Inflammatory macrophage (primary cell): ENCODE results near the gene CALD1.

Experiments
- DNase-seq, 2 donors: peaks; one replicate each; pipeline ENCODE4 v3.0.0-alpha.2; 2020 to 2022

CALD1 gene

GRCh38 chr7:134870156-134870555 is 90.7 kb downstream of the CALD1 start:
- no peak for DNase-seq

GRCh38 chr7:134870781-134871180 is 91.3 kb downstream of the CALD1 start:
- no peak for DNase-seq

GRCh38 chr7:134873253-134873652 is 93.8 kb downstream of the CALD1 start:
- no peak for DNase-seq

- no peak for DNase-seq
These were observed 95.0 kb downstream of the CALD1 start for GRCh38 chr7:134874407-134874806.

- no peak for DNase-seq
These were observed 96.4 kb downstream of the CALD1 start for GRCh38 chr7:134875867-134876266.

- no peak for DNase-seq
These were observed 99.4 kb downstream of the CALD1 start for GRCh38 chr7:134878746-134879357.

GRCh38 chr7:134879815-134880475 is 100.5 kb downstream of the CALD1 start:
- DNase-seq: no peak

GRCh38 chr7:134882481-134882880 is 103.0 kb downstream of the CALD1 start:
- no peak for DNase-seq

GRCh38 chr7:134885967-134886352 is 106.5 kb downstream of the CALD1 start:
- DNase-seq: peak; percentile 65 to 67

GRCh38 chr7:134886353-134887057 is 107.1 kb downstream of the CALD1 start:
- DNase-seq: no peak

- DNase-seq: no peak
These were observed 108.1 kb downstream of the CALD1 start for GRCh38 chr7:134887523-134887922.

GRCh38 chr7:134888141-134888740 is 108.8 kb downstream of the CALD1 start:
- DNase-seq: no peak

- no peak for DNase-seq
These were observed 111.1 kb downstream of the CALD1 start for GRCh38 chr7:134890246-134891240.

GRCh38 chr7:134891262-134891695 is 111.8 kb downstream of the CALD1 start:
- DNase-seq: no peak

GRCh38 chr7:134891696-134892678 is 112.6 kb downstream of the CALD1 start:
- no peak for DNase-seq

GRCh38 chr7:134892963-134893362 is 113.5 kb downstream of the CALD1 start:
- DNase-seq: no peak

GRCh38 chr7:134893920-134894319 is 114.5 kb downstream of the CALD1 start:
- DNase-seq: no peak

- no peak for DNase-seq
These were observed 115.5 kb downstream of the CALD1 start for GRCh38 chr7:134894928-134895327.

- DNase-seq: no peak
These were observed 116.6 kb downstream of the CALD1 start for GRCh38 chr7:134896073-134896472.

- DNase-seq: no peak
These were observed 118.5 kb downstream of the CALD1 start for GRCh38 chr7:134897936-134898335.

- DNase-seq: no peak
These were observed 120.3 kb downstream of the CALD1 start for GRCh38 chr7:134899729-134900128.
